C4-2B (cell line): ENCODE results near the gene STX8.

ENCODE experiments used
- ZFX ChIP-seq: fragments of 450-650 bp; IDR thresholded peaks from 2 replicates; pipeline ENCODE4 v1.6.1; 2017
- TF ChIP-seq, protein P1 (sequence below): fragments of 450-650 bp; conservative IDR thresholded peaks from 2 replicates; pipeline ENCODE4 v1.5.1; 2017; ENCODE audit warnings: mild to moderate bottlenecking

DNA sequence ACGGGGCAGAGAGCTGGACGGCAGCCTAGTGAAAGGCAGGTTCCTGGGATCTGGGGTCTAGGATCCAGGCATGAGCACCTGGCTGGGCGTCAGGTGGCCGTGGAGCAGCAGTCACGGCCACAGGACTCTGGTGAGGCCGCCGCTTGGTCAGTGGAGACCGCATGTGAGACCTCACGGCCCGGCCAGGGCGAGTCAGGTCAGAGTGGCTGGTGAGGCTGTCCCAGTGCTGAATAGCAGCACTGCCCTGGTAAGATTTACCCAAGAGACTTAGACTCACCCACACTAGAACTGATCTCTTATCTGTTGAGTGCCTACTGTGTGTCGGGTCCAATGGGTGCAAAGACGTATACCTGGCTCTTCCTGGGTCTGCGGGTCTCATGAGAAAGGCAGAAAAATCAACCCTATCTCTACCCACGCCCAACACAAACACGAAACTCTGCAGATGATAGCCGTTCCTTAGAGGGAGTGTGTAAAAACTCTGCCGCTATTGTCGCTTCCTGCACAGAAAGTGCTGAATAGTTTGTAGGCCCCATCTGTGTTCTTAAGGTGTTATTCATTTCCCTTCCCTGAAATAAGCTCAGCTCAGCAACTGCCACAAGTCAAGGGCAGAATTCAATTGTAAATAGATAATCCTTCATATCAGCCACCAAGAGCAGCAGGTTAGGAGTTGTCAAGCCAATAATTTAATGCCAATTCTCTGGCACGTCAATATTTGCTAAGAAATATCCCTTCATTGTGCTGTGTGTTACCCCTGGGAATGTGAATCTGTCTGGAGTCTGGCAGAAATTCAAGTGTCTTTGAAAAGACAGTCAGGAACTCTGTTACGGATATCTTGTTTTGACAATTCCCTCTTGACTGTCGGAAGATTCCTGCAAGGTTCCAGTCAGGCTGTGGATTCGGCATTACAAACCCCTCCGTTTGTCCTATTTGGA, 314.3 kb downstream of the STX8 start:
- TF ChIP-seq, protein P1, sequence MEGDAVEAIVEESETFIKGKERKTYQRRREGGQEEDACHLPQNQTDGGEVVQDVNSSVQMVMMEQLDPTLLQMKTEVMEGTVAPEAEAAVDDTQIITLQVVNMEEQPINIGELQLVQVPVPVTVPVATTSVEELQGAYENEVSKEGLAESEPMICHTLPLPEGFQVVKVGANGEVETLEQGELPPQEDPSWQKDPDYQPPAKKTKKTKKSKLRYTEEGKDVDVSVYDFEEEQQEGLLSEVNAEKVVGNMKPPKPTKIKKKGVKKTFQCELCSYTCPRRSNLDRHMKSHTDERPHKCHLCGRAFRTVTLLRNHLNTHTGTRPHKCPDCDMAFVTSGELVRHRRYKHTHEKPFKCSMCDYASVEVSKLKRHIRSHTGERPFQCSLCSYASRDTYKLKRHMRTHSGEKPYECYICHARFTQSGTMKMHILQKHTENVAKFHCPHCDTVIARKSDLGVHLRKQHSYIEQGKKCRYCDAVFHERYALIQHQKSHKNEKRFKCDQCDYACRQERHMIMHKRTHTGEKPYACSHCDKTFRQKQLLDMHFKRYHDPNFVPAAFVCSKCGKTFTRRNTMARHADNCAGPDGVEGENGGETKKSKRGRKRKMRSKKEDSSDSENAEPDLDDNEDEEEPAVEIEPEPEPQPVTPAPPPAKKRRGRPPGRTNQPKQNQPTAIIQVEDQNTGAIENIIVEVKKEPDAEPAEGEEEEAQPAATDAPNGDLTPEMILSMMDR, result no peak
- no peak for TF ChIP-seq ZFX
